ENCODE measurements around the gene KCNAB2.

DNA sequence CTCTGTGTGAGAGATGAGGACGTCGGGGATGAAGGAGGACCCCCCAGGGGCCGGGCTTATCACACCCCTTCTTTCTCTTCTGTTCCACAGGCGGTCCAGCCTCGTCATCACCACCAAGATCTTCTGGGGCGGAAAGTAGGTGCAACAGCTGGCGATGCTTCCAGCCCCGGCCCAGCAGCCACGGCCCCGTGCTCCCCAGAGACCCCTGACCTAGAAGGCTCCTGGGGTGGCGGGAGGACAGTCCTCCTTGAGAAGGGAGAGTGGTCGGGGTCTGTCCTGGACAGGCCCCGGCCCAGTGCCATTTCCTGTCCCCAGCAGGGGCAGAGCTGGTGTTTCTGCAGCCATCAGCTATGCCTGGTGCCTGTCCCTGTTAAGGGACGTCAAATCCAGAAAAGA is 41.7 kb downstream of the KCNAB2 start:
- TF ChIP-seq ZNF274 (IDR thresholded peaks at IDR 0.05; ENCODE audit: low read depth, low read length) = no peak
- no peak for TF ChIP-seq YY1 (IDR thresholded peaks at IDR 0.05; ENCODE audit: insufficient read depth, insufficient read length)
- TF ChIP-seq SUZ12 (IDR thresholded peaks at IDR 0.05; ENCODE audit: extremely low read depth, insufficient read depth, insufficient read length) = no peak
